GM19395 (cell line): Measurements from ENCODE around the gene SPOCK1.

Experiments
- ATAC-seq: cut with Tn5 transposase; IDR thresholded peaks from one replicate; pipeline ENCODE4 v1.9.1; 2021; ENCODE audit warnings: mild to moderate bottlenecking, moderate library complexity; ENCODE audit not compliant: unreplicated experiment

Gene SPOCK1

DNA sequence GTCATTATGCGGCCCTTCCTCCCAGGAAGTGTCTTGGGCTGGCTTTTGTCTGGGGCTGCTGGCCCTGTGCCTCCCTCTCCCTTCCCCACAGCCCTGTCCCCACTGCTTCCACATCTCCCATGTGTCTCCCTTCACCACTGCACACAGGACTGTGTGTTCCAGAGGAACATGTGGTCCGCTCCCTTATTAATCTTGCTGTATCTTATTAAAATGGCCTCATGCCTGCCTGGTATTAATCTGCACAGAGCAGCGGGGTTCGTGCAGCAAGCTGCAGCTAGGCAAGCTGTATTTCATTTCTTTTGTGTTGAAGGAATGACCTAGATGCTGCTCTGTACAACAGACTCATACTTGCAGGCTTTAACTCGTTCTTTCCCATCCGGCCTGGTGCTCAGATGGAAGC lies 130.5 kb downstream of the SPOCK1 start:
- ATAC-seq = no peak

- no peak for ATAC-seq
These were observed 131.2 kb downstream of the SPOCK1 start for GRCh38 chr5:137367951-137368350.

DNA sequence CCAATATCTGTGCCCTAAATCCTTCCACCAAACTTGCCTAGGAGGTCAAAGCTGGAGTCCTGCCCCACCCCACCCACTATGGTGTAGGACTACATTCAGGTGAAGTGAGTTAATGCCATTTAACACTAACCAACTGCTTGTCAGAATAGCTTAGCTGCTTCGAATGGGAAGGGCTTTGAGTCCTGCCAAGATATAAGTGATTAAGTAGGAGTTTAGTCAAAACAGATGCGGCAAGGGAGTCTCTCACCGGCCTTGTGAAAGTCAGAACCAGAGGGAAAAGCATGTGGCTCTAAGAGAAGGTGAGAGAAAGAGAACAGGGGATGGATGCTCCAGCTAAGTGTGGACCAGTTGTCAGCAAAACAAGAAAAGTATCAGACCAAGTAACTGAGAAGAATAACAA lies 132.6 kb downstream of the SPOCK1 start:
- ATAC-seq = no peak

DNA sequence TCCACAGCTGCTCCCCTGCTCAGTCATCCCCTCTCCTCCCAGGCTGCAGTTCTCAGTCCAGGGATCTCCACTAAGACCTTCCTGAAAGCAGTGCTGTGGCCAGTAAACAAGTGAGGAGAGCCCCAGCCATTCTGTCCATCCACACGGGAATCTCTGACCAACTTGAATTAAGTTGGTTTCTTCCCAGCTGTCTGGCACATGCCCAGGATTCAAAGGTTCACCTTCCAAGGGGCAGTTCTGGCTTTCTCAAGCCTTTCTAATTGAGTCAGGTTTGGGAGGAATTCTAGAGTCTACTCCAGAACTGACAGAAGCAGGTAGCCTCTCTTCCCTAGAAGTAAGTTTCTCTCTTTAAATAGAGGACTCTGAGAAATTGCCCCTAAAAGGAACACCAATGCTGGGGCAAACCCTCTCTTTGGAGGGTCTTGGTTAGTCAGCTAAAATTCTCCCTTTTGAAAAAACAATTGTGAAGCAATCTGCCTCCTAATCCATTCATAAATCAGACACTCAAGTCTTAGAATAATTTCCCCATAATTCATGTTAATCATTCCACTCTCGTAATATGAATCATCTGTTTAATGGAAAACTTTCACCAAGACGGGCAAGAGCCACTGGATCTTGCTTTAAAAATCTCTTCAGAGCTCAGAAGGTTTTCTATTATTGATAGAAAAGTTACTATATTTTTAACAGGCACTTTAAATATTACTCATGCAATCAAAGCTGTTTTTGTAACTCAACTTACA lies 133.8 kb downstream of the SPOCK1 start:
- ATAC-seq = no peak

DNA sequence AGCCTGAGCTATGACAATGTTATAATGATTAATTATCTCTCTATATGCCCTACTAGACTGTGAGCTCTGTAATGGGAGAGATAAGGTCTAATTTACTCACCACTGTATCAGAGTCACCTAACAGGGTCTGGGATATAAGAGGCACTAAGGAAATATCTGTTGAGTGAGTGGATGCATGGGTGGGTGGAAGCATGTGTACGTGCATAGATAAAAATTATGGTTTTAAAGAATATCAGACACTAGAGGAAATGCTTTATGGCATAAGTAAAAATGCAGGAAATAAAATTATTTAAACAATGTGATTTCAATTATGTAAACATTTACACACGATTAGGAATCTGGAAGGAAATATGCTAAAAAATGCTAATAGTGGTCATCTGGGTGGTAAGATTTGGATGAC lies 137.8 kb downstream of the SPOCK1 start:
- ATAC-seq = no peak

DNA sequence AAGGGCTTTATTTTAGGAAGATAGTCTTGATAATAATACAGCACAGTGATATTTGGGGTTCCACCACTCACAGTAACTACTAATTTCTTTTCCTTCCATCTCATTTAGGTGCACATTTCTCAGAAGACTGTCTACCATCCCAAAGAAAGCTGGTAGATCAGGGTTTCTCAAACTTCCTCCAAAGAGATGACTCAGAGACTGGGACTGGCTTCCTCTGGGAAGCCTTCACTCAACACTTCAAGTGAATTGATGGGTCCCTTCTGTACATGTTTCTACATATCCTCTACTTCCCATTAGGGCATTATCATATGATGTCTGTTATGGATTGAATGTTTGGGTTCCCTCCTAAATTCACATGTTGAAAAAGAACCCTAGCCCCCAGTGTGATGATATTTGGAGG lies 138.5 kb downstream of the SPOCK1 start:
- no peak for ATAC-seq

DNA sequence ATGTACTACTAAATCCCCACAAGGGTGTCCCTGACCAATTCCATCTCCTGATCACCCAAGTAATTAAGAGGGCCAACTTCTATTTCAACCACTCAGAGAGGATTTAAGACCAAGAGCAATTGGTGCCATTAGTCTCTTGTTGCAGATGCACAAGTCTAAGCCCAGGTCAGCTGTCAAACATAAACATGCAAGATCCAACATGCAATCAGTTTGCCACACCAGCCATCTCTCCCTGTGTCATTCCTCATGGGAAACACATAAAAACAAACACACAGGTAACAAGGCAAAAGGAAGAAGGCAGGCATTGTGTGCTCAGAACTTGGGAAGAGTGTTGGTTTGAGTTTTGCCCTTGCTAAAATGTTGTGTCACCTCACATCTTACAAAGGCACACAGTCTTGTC lies 139.2 kb downstream of the SPOCK1 start:
- ATAC-seq = no peak

- no peak for ATAC-seq
These were observed 141.7 kb downstream of the SPOCK1 start for GRCh38 chr5:137357436-137357835.

DNA sequence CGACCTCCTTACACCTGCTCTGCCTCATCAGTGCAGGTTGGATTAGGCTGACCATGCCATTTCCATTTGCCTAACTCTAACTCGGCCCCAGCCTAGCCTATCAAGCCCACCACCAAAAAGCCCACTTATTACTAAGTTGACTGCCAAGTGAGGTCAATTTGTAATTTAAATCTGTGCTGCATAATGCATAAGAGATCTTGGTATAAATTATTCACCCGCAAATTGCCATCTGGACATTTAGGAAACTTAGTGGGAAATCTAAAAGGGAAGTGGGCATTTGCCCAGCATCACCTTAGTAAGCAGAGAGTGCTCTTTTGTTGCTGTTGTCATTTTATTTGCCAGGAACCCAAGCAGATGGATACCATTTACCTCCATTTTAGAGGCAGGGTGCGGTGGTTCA lies 143.0 kb downstream of the SPOCK1 start:
- no peak for ATAC-seq

- ATAC-seq = no peak
These were observed 143.4 kb downstream of the SPOCK1 start for GRCh38 chr5:137355708-137356107.

DNA sequence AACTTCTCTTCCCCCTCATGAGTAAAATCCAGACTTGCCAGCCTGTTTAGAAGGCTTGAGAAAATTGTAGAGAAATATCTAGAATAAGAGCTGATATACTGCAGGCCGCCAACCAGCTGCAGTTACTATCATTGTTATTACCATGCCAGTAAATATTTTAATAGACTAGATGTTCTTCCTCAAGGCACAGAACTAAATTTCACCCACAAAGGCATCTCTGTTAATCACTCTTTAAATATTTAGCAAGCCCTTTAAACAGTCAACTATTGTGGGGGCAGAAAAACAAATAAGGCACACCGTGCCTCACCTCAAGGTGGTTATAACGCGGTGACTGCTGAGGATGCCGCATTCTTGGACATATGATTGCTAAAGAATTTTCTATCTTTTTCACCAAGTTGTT lies 147.0 kb downstream of the SPOCK1 start:
- ATAC-seq = no peak

- no peak for ATAC-seq
These were observed 148.3 kb downstream of the SPOCK1 start for GRCh38 chr5:137350791-137351190.

DNA sequence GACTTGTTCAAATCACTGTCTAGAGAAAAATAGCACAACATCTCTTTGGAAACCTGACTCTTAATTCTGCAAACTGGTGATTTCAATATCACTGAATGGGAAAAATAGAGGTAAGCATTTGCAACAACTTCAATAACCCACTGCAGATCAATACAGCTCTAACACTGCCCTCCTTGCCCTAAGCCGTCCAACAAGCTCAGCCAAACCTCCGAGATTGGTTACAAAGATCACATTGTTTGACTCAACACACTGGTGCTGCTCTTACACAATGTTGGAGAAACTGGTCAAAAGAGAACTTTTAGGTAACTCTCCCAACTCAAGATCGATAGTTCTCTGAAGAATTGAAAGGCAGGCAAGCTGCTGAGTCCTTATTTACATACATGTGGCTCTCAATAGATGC lies 150.4 kb downstream of the SPOCK1 start:
- ATAC-seq = no peak

DNA sequence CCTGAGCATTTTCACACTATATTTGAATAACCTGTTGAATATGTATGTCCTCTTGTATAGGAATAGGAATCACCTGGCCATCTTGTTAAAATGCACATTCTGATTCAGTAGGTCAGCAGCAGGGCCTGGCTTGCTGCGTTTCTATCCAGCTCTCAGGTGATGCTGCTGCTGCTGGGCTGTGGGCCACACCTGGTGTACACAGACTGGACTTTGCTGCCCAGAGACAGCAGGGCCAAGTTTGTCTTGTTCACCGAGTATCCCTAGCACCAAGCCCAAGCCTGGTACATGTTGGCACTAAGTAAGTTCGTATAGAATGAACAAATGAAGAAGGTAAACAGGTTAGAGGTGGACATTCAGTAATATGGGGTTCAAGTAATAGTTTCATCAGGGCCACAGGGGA lies 151.3 kb downstream of the SPOCK1 start:
- no peak for ATAC-seq

DNA sequence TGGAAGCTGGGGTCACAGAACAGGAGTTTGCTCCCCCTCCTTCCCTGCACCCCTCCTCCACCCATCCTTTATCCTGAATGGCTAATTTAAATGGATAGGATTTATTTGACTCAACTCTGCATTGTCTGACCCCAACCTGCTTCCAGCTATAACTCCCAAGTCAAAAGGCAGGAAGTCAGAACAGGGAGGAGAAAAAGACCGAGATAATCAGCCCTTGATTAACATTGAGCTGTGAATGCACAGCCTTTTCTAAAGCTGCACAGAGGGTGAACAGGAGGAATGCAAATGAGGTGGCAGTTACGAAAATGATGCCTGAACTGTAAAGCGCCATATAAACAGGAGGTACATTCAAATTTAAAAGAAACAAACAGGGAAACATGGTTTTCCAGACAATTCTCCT lies 152.8 kb downstream of the SPOCK1 start:
- no peak for ATAC-seq

DNA sequence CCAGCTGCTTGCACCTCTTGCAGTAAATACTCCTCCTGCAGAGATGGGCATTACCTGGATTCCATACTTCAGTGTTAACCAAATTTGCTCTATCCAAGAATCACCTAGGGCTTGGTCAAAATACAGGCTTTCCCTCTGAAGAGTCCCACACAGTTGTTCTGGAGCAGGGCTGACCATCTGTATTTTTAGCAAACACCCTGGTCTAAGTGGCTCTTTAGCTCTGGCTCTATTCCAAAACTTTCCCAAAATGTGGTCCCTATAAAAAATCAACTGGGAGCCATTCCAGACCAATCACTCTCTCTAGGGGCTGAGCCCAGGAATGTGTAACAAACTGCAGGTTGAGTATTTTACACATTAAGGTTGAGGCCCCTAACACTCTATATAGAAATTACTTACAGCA lies 153.7 kb downstream of the SPOCK1 start:
- no peak for ATAC-seq

DNA sequence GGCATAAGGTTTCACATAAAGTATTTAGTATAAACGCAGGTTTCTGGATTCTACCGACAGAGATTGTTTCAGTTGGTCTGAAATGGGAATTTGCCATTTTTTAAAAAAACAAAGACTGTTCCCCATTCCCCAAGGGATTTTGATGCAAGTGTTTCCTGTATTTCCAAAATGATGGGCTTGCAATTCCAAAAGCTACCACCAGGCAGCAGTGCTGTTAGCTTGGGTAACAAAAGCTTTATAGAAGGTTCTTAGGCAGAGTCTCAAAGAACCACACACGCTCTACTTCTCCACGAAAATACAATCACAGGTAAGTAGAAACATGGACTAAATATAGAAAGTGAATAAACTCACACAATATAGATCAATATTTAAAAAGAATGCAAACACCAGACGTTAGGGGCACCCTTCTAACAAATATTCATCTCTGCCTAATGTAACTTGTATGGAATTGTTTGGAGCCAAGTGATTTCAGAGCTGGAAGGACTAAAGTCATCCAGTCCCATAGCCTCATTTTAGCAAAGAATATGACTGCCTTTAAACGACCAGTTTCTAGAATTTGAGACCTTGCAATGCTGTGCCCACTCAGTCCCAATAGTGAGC lies 154.3 kb downstream of the SPOCK1 start:
- no peak for ATAC-seq

DNA sequence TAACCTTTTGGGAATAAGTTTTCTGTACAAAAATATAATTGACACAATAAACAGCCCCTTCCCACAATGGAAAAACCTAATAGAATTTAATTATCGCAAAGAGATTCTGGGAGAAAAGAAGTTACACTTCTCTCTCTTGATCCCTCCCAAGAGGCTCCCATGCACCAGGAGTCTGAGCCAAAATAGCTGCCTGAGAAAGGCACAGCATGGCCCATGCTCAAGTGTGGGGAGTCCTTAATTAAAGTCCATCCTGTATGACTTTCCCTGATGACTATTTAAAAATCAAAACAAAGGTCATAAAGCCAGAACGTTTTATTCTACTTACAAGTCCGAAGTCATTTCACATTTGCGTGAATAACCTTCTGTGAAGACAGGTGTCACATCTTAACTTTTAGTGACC lies 155.1 kb downstream of the SPOCK1 start:
- no peak for ATAC-seq

- no peak for ATAC-seq
These were observed 156.4 kb downstream of the SPOCK1 start for GRCh38 chr5:137342764-137343163.

GRCh38 chr5:137341831-137342230 lies 157.3 kb downstream of the SPOCK1 start:
- no peak for ATAC-seq

DNA sequence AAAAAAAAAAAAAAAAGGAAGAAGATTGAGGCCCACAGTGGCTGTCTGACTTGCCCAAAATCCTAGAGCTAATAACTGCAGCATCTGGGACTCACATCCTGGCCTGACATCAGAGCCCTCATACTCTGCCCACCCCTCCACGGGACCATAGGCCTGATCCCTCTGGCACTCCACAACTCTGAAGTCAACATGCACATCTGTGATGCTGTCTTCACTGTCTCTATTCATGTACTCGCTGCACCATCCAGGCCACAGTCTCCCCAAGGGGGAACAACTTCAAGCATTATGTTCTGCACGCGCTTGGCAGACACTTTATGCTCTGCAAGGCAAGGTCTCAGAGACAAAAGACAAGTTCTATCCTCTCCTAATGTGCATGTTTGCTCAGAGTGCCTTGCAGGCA lies 158.2 kb downstream of the SPOCK1 start:
- ATAC-seq = no peak

- no peak for ATAC-seq
These were observed 162.5 kb downstream of the SPOCK1 start for GRCh38 chr5:137336565-137337120.

DNA sequence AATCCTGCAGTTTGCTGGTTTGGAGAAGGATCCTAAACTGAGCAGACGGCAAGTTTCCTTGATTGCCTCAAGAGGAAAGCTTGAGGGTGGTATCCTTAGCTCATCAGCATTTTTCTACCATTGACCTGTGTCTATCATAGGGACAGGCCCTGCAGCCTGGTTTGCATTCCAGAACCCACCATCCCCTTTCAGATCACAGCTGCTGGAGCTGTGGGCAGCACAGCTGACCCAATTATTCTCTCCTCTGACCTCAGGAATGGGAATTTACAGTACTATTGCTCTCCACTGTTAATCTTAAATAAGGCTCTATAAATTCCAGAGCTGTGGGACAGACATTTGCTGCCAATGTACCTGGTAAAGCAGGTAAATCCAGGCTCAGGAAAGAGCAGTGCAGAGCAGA lies 163.0 kb downstream of the SPOCK1 start:
- no peak for ATAC-seq
